PC-9 (cell line): ENCODE measurements around the gene IL16.

Source experiments
- EZH2 ChIP-seq: fragments of 200-600 bp; sonication (generic); IDR thresholded peaks from 2 replicates; pipeline ENCODE4 v1.8.0; 2017; ENCODE audit warnings: antibody characterized with exemption, low read depth
- TF ChIP-seq, protein P1 (sequence below): fragments of 200-600 bp; sonication (generic); conservative IDR thresholded peaks from 2 replicates; pipeline ENCODE4 v1.6.1; 2017; ENCODE audit warnings: mixed run types, antibody characterized with exemption, mild to moderate bottlenecking, moderate library complexity

GRCh38 chr15:81273855-81274254, 77.2 kb downstream of the IL16 start:
- TF ChIP-seq, protein P1, sequence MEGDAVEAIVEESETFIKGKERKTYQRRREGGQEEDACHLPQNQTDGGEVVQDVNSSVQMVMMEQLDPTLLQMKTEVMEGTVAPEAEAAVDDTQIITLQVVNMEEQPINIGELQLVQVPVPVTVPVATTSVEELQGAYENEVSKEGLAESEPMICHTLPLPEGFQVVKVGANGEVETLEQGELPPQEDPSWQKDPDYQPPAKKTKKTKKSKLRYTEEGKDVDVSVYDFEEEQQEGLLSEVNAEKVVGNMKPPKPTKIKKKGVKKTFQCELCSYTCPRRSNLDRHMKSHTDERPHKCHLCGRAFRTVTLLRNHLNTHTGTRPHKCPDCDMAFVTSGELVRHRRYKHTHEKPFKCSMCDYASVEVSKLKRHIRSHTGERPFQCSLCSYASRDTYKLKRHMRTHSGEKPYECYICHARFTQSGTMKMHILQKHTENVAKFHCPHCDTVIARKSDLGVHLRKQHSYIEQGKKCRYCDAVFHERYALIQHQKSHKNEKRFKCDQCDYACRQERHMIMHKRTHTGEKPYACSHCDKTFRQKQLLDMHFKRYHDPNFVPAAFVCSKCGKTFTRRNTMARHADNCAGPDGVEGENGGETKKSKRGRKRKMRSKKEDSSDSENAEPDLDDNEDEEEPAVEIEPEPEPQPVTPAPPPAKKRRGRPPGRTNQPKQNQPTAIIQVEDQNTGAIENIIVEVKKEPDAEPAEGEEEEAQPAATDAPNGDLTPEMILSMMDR, result no peak
- no peak for TF ChIP-seq EZH2
